SW480 (cell line): ENCODE results near the gene PLEKHN1.
"Not testable (repeated sequence)": the region's sequence is repeated elsewhere in the genome, so short reads cannot be mapped to it uniquely, and the experiment has no call there.

Source experiments
- DNase-seq: peaks from one replicate; pipeline ENCODE4 v3.0.0-alpha.2; 2016; ENCODE audit warnings: low spot score

The PLEKHN1 gene

GRCh38 chr1:995665-996633, 29.7 kb downstream of the PLEKHN1 start:
- DNase-seq, result no peak

DNA sequence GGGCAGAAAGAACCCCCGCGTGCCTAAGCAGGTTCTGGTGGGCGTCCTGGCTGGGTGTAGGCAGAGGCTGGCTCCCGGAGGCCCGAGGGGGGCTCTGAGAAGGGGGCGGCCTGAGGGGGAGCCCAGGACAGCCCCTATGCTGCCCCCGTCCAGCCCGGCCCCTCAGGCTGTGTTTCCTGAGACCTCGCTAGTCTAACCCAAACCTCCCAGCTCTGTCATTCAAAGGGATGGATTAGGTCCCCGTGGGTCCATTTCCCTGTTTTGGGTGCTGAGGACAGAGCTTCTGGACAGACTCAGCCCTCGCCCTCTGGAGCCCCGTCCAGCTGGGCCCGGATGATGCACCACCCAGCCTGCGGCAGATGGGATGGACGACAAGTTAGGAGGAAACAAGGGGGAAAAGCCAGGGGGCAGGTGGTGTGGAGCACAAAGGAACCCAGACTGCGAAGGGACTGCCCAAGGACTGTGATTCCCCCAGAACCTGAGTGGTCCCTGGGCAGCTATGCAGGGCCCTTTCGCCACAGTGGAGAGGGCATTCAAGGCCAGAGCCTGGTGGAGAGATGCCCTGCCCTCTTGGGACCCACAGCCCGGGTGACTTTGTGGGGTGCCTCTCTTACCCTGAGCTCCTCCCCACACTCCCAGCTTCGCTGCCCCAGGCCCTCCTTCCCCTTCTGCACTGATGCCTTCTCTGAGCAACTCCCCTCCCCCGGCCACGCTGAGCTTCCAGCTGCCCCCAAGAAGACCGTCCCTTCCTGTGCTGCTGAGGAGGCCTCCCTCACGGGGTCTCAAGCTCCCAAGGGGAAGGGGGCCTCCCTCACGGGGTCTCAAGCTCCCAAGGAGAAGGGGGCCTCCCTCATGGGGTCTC, 30.8 kb downstream of the PLEKHN1 start:
- peak; percentile 21 for DNase-seq

DNA sequence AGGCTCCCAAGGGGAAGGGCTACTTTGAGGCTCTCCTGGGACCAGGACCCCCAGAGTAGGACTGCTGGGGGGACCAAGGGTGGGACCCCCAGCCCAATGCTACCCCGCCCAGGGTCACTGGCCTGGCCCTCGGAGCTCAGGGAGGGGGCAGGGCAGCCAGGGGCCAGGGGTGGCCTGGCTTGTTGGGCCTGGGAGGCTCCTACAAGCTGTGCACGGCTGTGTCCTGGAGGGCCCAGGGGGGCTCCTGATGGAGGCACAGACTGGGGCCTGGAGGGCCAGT, 31.4 kb downstream of the PLEKHN1 start:
- no peak for DNase-seq

- no peak for DNase-seq
These were observed 31.9 kb downstream of the PLEKHN1 start for GRCh38 chr1:997993-998744.

DNA sequence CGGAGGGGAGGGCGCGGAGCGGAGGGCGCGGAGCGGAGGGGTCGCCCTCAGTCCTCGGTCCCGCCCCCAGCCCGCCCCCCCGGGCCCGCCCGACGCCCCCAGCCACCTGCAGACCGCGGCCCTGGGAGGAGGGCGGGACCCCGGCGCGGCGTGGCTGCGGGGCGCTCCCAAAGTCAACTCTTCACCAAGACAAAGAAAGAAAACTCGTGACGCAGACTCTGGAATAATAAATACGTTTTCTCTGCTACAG, 32.4 kb downstream of the PLEKHN1 start:
- DNase-seq, result peak; percentile 40

DNA sequence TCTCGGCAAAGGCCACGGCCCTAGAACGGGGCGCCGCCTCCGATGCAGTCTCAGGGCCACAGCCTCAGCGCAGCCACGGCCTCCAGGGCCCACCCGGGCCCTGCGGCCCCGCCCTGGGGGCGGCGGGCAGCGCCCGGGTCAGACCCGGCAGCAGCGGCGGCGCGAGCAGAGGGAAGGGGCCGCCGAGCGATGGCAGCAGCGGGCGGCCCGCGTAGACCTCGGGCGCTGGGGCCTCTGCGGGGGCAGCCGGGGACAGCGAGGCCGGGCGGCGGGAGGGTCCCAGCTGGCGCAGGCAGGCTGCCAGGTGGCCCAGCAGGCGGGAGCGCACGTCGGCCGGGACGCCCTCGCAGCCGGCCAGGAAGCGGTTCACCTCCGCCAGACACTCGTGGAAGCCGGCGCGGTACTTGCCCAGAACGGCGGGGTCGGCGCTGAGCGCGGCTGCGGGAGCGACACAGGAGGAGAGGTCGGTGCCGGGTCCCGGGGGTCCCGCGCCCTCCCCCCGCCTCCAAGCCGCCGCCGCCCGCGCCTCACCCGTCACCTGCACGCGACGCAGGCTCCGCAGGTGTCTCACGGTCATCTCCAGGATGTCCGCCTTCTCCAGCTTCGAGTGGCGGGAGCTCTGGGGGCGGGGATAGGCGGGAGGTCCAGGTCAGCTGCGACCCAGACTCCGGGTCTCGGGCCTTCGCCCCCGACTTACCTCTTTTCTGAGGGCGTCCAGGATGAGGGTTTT, 32.9 kb downstream of the PLEKHN1 start:
- DNase-seq, result no peak

DNA sequence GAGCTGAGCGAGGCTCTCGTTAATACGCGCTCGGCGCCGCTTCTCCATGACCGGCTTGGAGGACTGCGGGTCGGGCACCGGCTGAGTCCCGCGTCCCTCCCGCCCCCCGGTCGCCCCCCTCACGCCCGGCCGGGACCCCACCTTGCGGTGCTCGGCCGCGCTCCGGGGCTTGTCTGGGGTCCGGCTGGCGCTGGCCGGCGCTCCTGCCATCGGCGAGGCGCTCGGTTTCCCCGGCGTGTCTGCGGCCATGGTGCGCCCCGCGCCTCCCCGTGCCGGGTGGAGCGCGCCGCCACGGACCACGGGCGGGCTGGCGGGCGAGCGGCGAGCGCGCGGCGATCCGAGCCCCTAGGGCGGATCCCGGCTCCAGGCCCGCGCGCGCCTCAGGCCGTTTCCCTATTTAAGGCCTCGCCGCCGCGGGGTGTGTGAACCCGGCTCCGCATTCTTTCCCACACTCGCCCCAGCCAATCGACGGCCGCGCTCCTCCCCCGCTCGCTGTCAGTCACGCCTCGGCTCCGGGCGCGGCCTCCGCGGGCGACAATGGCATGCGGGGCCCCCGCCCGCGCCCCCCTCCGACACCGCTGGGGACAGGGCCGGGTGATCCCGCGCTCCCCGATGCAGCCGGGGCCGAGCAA, 33.6 kb downstream of the PLEKHN1 start, which contains the start of gene HES4:
TSS of gene HES4 (minus strand) at position 373 of the 632 bp plus-strand sequence. CDS start at position 249, 124 bp downstream.
- peak; percentile 94 for DNase-seq

GRCh38 chr1:1000357-1001056, 34.2 kb downstream of the PLEKHN1 start:
- peak; percentile 88 for DNase-seq

DNA sequence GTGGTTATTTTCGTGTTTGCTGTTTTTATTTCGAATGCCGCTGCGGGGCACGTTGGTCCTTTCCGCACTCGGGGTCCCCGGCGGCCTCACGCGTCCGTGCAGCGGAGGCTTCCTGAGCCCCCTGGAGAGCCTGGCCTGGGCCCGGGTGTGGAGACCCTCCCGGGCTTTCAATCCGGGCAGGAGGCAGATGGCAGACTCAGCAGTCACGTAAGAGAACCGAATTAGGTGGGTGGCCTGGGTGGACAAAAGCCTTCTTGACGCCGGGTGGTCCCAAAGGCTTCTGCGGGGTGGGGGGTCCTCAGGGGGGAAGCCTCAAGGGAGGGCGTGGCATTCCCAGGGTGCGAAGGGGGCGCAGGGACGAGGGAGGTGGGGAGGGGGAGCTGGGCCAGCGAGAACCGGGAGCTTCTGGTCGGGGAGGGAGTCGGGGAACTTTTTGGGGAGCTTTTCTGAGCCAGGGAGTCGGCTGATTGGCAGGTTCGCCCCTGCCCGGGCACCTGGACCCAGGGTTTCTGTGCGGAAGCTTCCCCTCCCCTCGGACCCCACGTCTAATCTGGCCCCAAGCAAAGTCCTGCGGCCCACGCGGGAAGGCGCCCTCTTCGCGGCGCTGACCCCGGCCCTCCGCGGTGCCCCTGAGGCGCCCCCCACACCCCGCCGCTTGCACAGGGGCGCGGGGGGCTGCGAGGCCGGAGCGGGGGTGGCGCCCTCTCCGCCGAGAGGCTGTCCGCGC, 34.9 kb downstream of the PLEKHN1 start:
- DNase-seq, result no peak

- no peak for DNase-seq
These were observed 37.5 kb downstream of the PLEKHN1 start for GRCh38 chr1:1003618-1004419.

DNA sequence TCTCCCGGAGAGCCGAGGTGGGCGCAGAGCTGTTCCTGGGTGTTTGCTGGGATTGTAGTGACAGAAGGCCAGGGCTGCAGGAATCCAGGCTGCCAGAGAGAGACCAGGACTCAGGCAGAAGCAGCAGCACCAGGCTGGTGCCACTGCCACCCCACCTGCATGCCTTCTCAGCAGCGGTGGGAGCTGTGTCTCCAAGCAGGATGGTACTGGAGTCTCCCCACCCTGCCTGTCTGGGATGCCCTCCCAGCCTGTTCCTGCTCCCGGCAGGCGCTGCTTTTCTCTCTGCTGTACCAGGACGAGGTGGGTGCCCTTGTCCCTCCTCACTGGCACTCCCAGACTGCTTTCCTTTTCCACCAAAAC, 38.1 kb downstream of the PLEKHN1 start:
- no peak for DNase-seq

- DNase-seq, result peak; percentile 84
These were observed 38.8 kb downstream of the PLEKHN1 start for GRCh38 chr1:1004780-1005697.

DNA sequence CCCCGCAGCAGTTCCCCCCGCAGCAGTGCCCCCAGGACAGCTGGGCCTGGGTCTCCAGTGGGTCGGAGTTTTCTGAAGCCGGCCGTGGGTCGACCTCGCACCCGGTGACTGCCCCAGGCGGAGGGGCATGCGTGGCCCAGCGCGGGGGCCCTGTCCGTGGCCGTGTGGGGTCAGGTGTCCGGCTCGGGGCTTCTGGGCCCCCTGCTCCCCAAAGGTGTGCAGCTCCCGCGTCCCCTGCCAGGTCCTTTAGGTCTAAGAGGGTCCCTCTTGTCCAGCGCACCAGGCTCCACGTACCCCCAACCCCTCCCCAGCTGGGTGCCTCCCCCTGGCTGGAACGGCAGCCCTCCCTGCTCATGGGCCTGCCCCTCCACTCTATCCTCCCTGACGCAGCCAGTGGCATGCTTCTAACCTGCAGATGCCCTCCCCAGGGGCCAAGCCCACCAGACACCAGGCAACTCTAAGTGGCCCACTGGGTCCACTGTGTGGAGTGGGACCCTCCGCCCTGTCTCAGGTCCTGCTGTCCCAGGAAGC, 39.6 kb downstream of the PLEKHN1 start:
- no peak for DNase-seq

DNA sequence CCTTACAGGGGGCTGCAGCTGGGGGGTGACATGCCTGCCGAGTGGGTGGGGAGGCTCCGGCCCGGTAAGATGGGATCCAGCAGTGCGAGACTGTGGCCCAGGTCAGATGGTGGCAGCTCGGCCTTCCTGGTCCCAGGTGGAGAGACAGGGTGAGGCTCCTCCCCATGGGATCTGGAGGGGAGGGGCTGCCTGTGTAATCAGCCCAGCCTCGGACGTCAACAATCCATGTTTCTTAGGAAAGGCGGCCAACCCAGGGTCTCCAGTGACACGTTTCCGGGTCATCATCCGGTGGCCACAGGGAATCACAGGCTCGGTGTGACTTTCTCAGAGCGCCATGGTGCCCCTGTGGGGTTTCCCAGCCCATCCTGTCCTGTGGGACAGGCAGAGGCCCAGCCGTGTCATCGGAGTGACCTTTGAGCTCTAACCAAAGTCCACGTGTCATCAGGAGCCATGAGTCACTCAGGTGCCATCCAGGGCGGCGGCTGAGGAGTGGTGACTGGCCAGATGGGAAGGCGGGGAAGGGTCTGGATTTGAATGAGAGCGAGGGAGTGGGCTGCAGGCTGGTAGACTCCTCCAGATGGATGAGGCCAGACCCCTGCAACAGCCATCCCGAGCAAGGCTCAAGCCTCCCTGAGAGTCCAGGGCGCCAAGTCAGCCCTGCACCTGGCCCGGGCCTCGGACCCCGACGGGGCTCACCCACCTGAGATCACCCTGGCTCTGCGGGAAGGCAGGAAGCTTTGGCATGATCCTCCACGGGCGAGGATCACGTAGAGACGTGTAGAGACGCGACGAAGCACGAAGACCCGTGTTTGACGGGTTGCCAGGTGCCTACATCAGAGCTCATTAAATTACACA, 40.2 kb downstream of the PLEKHN1 start:
- peak; percentile 97 for DNase-seq

DNA sequence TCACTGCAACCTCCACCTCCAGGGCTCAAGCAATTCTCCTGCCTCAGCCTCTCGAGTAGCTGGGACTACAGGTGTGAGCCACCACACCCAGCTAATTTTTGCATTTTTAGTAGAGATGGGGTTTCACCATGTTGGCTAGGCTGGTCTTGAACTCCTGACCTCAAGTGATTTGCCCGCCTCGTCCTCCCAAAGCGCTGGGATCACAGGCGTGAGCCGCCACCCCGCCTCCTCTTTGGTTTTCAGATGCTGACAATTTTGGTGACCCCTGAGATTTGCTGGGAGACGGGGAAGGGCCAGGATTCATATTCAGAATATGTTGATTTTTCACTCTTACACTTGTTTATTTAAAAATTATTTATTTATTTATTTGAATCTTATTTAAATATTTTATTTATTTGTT, 43.8 kb downstream of the PLEKHN1 start:
- not testable (repeated sequence) for DNase-seq

DNA sequence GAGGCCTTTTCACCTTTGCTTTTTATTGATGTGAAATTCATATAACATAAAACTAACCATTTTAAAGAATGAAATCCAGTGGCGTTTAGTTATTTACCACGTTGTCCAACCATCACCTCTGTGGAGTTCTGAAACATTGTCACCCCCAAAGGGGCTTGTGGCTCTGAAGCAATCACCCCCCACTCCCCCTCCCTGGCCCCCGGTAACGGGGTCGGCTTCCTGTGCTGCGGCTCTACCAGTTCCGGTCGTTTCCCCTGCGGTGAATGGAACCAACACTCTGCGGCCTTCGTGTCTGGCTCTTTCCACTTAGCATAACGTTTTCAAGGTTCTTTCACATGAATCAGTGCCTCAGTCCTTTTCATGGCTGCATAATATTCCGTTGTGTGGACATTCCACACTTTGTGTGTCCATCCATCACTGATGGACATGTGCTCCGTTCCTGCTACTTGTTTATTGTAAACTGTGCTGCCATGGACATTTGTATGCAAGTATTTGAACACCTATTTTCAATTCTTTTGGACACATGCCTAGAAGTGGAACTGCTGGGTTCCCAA, 45.2 kb downstream of the PLEKHN1 start:
- DNase-seq, result no peak

- not testable (repeated sequence) for DNase-seq
These were observed 46.4 kb downstream of the PLEKHN1 start for GRCh38 chr1:1012736-1013104.
